ENCODE measurements around the gene MAP6D1.

The MAP6D1 gene

GRCh38 chr3:183815563-183815940 lies 9.8 kb downstream of the MAP6D1 start:
- TF ChIP-seq ZNF8 (CRISPR knock-in tag; IDR thresholded peaks at IDR 0.05) (no peak), ZC3H10 (CRISPR knock-in tag; IDR thresholded peaks at IDR 0.05) (no peak), ARNTL (CRISPR knock-in tag; IDR thresholded peaks at IDR 0.05; ENCODE audit: borderline replicate concordance, low read depth) (no peak), ESRRG (CRISPR knock-in tag; IDR thresholded peaks at IDR 0.05) (no peak), CREB5 (CRISPR knock-in tag; IDR thresholded peaks at IDR 0.05; ENCODE audit: low read depth) (no peak), ZFP3 (CRISPR knock-in tag; IDR thresholded peaks at IDR 0.05) (no peak), ZFP30 (CRISPR knock-in tag; IDR thresholded peaks at IDR 0.05) (no peak), CSRNP3 (CRISPR knock-in tag; IDR thresholded peaks at IDR 0.05) (no peak), CSDC2 (CRISPR knock-in tag; IDR thresholded peaks at IDR 0.05) (no peak), BACH2 (CRISPR knock-in tag; IDR thresholded peaks at IDR 0.05; ENCODE audit: borderline replicate concordance) (no peak), OSR1 (CRISPR knock-in tag; IDR thresholded peaks at IDR 0.05) (no peak), ISL1 (CRISPR knock-in tag; IDR thresholded peaks at IDR 0.05) (no peak), PATZ1 (CRISPR knock-in tag; IDR thresholded peaks at IDR 0.05; ENCODE audit: borderline replicate concordance) (no peak), PPARA (CRISPR knock-in tag; IDR thresholded peaks at IDR 0.05; ENCODE audit: borderline replicate concordance) (no peak), POU6F1 (CRISPR knock-in tag; IDR thresholded peaks at IDR 0.05; ENCODE audit: borderline replicate concordance, low read depth) (no peak), TCF4 (CRISPR knock-in tag; IDR thresholded peaks at IDR 0.05; ENCODE audit: borderline replicate concordance) (no peak)
- no peak for ATAC-seq

GRCh38 chr3:183814240-183814639 lies 11.1 kb downstream of the MAP6D1 start:
- no peak for TF ChIP-seq PPARA (CRISPR knock-in tag; IDR thresholded peaks at IDR 0.05; ENCODE audit: borderline replicate concordance)
- no peak for TF ChIP-seq OSR1 (CRISPR knock-in tag; IDR thresholded peaks at IDR 0.05)
- TF ChIP-seq ZNF565 (CRISPR knock-in tag; conservative IDR thresholded peaks at IDR 0.05; ENCODE audit: low read depth) = no peak
- TF ChIP-seq GLIS3 (CRISPR knock-in tag; IDR thresholded peaks at IDR 0.05) = no peak
- no peak for TF ChIP-seq ZFP3 (CRISPR knock-in tag; IDR thresholded peaks at IDR 0.05)
- TF ChIP-seq ESRRG (CRISPR knock-in tag; IDR thresholded peaks at IDR 0.05) = no peak
- TF ChIP-seq PATZ1 (CRISPR knock-in tag; IDR thresholded peaks at IDR 0.05; ENCODE audit: borderline replicate concordance) = no peak
- TF ChIP-seq BACH2 (CRISPR knock-in tag; IDR thresholded peaks at IDR 0.05; ENCODE audit: borderline replicate concordance) = no peak
- no peak for TF ChIP-seq CREB5 (CRISPR knock-in tag; IDR thresholded peaks at IDR 0.05; ENCODE audit: low read depth)
- TF ChIP-seq TOX (CRISPR knock-in tag; IDR thresholded peaks at IDR 0.05; ENCODE audit: borderline replicate concordance) = no peak
- no peak for TF ChIP-seq CSRNP3 (CRISPR knock-in tag; IDR thresholded peaks at IDR 0.05)
- TF ChIP-seq ARNTL (CRISPR knock-in tag; IDR thresholded peaks at IDR 0.05; ENCODE audit: borderline replicate concordance, low read depth) = no peak
- TF ChIP-seq POU6F1 (CRISPR knock-in tag; IDR thresholded peaks at IDR 0.05; ENCODE audit: borderline replicate concordance, low read depth) = no peak
- no peak for TF ChIP-seq RARB (CRISPR knock-in tag; IDR thresholded peaks at IDR 0.05)
- ATAC-seq = no peak
